ENCODE results near the gene CHERP. TPM values are rescaled to one million over a fixed set of nuclear protein-coding genes. Genes with fewer than 3 reads are reported as not detected.

Gene CHERP
- total and polyA plus RNA-seq, 12 donors, result 2.9 to 50.7 (median 19.0) TPM

- H3K36me3 ChIP-seq (replicated peaks in 1 of 2), result peaks cover 0 to 100% of the 10 kb centered on the region in 2 donors
Measured at GRCh38 chr19:16529466-16530144, 12.6 kb downstream of the CHERP start.

GRCh38 chr19:16527971-16528521 is 14.2 kb downstream of the CHERP start:
- TF ChIP-seq CTCF (IDR thresholded peaks at IDR 0.05), result peak in 5 of 6 experiments; percentile 7 to 32 (median 16)
- no peak for TF ChIP-seq POLR2A (IDR thresholded peaks at IDR 0.05)
- Histone ChIP-seq H3K9me3 (replicated peaks in 1 of 3) (no peaks in the 10 kb centered on the region), H3K36me3 (replicated peaks in 1 of 2) (peaks cover 0 to 100% of the 10 kb centered on the region in 2 donors)

More at GRCh38 chr19:16529466-16530144, 12.6 kb downstream of the CHERP start:
- H3K27me3 ChIP-seq, result no peaks in the 10 kb centered on the region
- intact Hi-C loops (cut with DNase I), result no loop called here
- WGBS, 4 donors, result 80 to 89% (median 83%) methylated on average over 9 to 25 of the region's 25 CpGs
- no peak overlapping the region for H3K27ac ChIP-seq
- no peaks in the 10 kb centered on the region for H3K4me1 ChIP-seq (replicated peaks in 1 of 2)
- TF ChIP-seq POLR2A (IDR thresholded peaks at IDR 0.05), result no peak
- TF ChIP-seq CTCF (IDR thresholded peaks at IDR 0.05), result no peak
- DNase-seq, result no peak
- H3K9me3 ChIP-seq (replicated peaks in 1 of 3), result no peaks in the 10 kb centered on the region
- no peak overlapping the region for H3K4me3 ChIP-seq

GRCh38 chr19:16527334-16527935 is 14.8 kb downstream of the CHERP start:
- Histone ChIP-seq H3K9me3 (replicated peaks in 1 of 3) (no peaks in the 10 kb centered on the region), H3K4me1 (replicated peaks in 1 of 2) (no peaks in the 10 kb centered on the region), H3K27me3 (no peaks in the 10 kb centered on the region), H3K36me3 (replicated peaks in 1 of 2) (peaks cover 0 to 100% of the 10 kb centered on the region in 2 donors), H3K27ac (no peak overlapping the region), H3K4me3 (no peak overlapping the region)
- 83 to 95% (median 84%) methylated on average over 11 to 14 of the region's 14 CpGs for WGBS, 4 donors
- no peak for TF ChIP-seq POLR2A (IDR thresholded peaks at IDR 0.05)
- TF ChIP-seq CTCF (IDR thresholded peaks at IDR 0.05), result no peak
- no peak for DNase-seq
- intact Hi-C loops (cut with DNase I), result no loop called here

More at GRCh38 chr19:16527971-16528521, 14.2 kb downstream of the CHERP start:
- intact Hi-C loops (cut with DNase I), result no loop called here
- no peaks in the 10 kb centered on the region for H3K27me3 ChIP-seq
- peak in 2 of 7 donors; percentile 35 to 42 for DNase-seq
- no peak overlapping the region for H3K4me3 ChIP-seq
- H3K27ac ChIP-seq, result no peak overlapping the region
- 85 to 87% (median 85%) methylated on average over 11 to 12 of the region's 12 CpGs for WGBS, 4 donors
- no peaks in the 10 kb centered on the region for H3K4me1 ChIP-seq (replicated peaks in 1 of 2)

GRCh38 chr19:16525751-16526481 is 16.3 kb downstream of the CHERP start:
- no peaks in the 10 kb centered on the region for H3K27me3 ChIP-seq
- no peak for DNase-seq
- H3K9me3 ChIP-seq (replicated peaks in 1 of 3), result no peaks in the 10 kb centered on the region
- WGBS, 4 donors, result 96 to 100% (median 96%) methylated on average over 2 to 29 of the region's 29 CpGs
- no peaks in the 10 kb centered on the region for H3K4me1 ChIP-seq (replicated peaks in 1 of 2)
- intact Hi-C loops (cut with DNase I), result no loop called here
- no peak overlapping the region for H3K4me3 ChIP-seq
- TF ChIP-seq CTCF (IDR thresholded peaks at IDR 0.05) (no peak), POLR2A (IDR thresholded peaks at IDR 0.05) (no peak)
- no peak overlapping the region for H3K27ac ChIP-seq
- peaks cover 0 to 100% of the 10 kb centered on the region in 2 donors for H3K36me3 ChIP-seq (replicated peaks in 1 of 2)

Data from adrenal gland (tissue), 12 donors.